ENCODE measurements around the gene BMPR1A.

The BMPR1A gene

GRCh38 chr10:86756511-86757112 lies at the start of gene BMPR1A:
TSS of gene BMPR1A (plus strand) at chr10:86756619. CDS start at chr10:86876019, 119,400 bp downstream.
- DNase-seq, result peak in 1 of 2 experiments; percentile 58

GRCh38 chr10:86706977-86707376 lies 49.4 kb upstream of the BMPR1A start:
- DNase-seq, result no peak

- DNase-seq, result no peak
Measured at GRCh38 chr10:86707505-86707904, 48.9 kb upstream of the BMPR1A start.

- no peak for DNase-seq
Measured at GRCh38 chr10:86708068-86708782, 48.2 kb upstream of the BMPR1A start.

- DNase-seq, result no peak
Measured at GRCh38 chr10:86708783-86709380, 47.5 kb upstream of the BMPR1A start.

- DNase-seq, result no peak
Measured at GRCh38 chr10:86709396-86710185, 46.8 kb upstream of the BMPR1A start.

- DNase-seq, result peak; percentile 83 to 85
Measured at GRCh38 chr10:86710987-86711512, 45.4 kb upstream of the BMPR1A start.

GRCh38 chr10:86711513-86712316 lies 44.7 kb upstream of the BMPR1A start:
- peak; percentile 27 to 42 for DNase-seq

GRCh38 chr10:86712317-86712707 lies 44.1 kb upstream of the BMPR1A start:
- no peak for DNase-seq

- no peak for DNase-seq
Measured at GRCh38 chr10:86715156-86715795, 41.1 kb upstream of the BMPR1A start.

GRCh38 chr10:86715836-86716235 lies 40.6 kb upstream of the BMPR1A start:
- DNase-seq, result no peak

- DNase-seq, result no peak
Measured at GRCh38 chr10:86716466-86716865, 40.0 kb upstream of the BMPR1A start.

- DNase-seq, result no peak
Measured at GRCh38 chr10:86718556-86718955, 37.9 kb upstream of the BMPR1A start.

GRCh38 chr10:86721232-86721631 lies 35.2 kb upstream of the BMPR1A start:
- DNase-seq, result no peak

- no peak for DNase-seq
Measured at GRCh38 chr10:86723009-86723408, 33.4 kb upstream of the BMPR1A start.

- DNase-seq, result no peak
Measured at GRCh38 chr10:86724445-86724844, 32.0 kb upstream of the BMPR1A start.

- DNase-seq, result no peak
Measured at GRCh38 chr10:86725980-86726676, 30.3 kb upstream of the BMPR1A start.

- DNase-seq, result no peak
Measured at GRCh38 chr10:86726677-86726999, 29.8 kb upstream of the BMPR1A start.

GRCh38 chr10:86727470-86727869 lies 28.9 kb upstream of the BMPR1A start:
- no peak for DNase-seq

- DNase-seq, result no peak
Measured at GRCh38 chr10:86728056-86728455, 28.4 kb upstream of the BMPR1A start.

GRCh38 chr10:86729677-86730076 lies 26.7 kb upstream of the BMPR1A start:
- no peak for DNase-seq

Measured in Kasumi-1 (cell line).